Common myeloid progenitor, CD34-positive (primary cell): Measurements from ENCODE around the gene NBL1.
A peak's percentile ranks its signal among the peaks of the same experiment; 100 is the strongest.
"Not testable (repeated sequence)": the region's sequence is repeated elsewhere in the genome, so short reads cannot be mapped to it uniquely, and the experiment has no call there.

Experiments
- CTCF ChIA-PET: fragments of 350-600 bp; sonication (Branson Sonifier 250); formaldehyde crosslinking; loops from one replicate; lab custom pipeline; 2021; ENCODE audit warnings: antibody characterized with exemption; lab: Charles Lee
- POLR2A ChIA-PET: fragments of 350-600 bp; sonication (Branson Sonifier 250); formaldehyde crosslinking; loops from one replicate; lab custom pipeline; 2021; ENCODE audit warnings: antibody characterized with exemption; lab: Charles Lee
- DNase-seq, 3 donors: peaks; one replicate each; pipeline versions ENCODE4 v3.0.0 to v3.0.0-alpha.2; 2013
- H3K27ac ChIP-seq, 2 experiments: 1 replicate in 1 of 2; 2 replicates in 1 of 2; pipeline ENCODE4 v1.7.0; 2013; ENCODE audit warnings: inconsistent platforms in 2 of 2, low read length in 2 of 2, mild to moderate bottlenecking in 2 of 2, low read depth in 1 of 2, moderate library complexity in 1 of 2; ENCODE audit not compliant: severe bottlenecking in 2 of 2, insufficient read depth in 1 of 2, poor library complexity in 1 of 2
- H3K27me3 ChIP-seq, 5 experiments: replicated peaks in 2 of 5; 1 replicate in 3 of 5; 2 replicates in 2 of 5; pipeline versions ENCODE4 v1.6.1 to v1.7.0; 2013; ENCODE audit warnings: low read length in 4 of 5, mild to moderate bottlenecking in 2 of 5, moderate library complexity in 2 of 5, inconsistent platforms in 1 of 5; ENCODE audit not compliant: insufficient read depth in 5 of 5, control insufficient read depth in 4 of 5
- H3K36me3 ChIP-seq, 4 experiments: 1 replicate in 2 of 4; 2 replicates in 2 of 4; pipeline versions ENCODE4 v1.6.1 to v1.7.0; 2013; ENCODE audit warnings: low read length in 3 of 4, control low read depth in 1 of 4, mild to moderate bottlenecking in 1 of 4; ENCODE audit not compliant: control insufficient read depth in 4 of 4, insufficient read depth in 4 of 4
- H3K4me1 ChIP-seq, 4 experiments: 1 replicate in 3 of 4; 2 replicates in 1 of 4; pipeline versions ENCODE4 v1.6.1 to v1.7.1; 2013; ENCODE audit warnings: low read length in 3 of 4, mild to moderate bottlenecking in 3 of 4, control low read depth in 1 of 4, inconsistent platforms in 1 of 4, moderate library complexity in 1 of 4; ENCODE audit not compliant: control insufficient read depth in 4 of 4, insufficient read depth in 4 of 4; ENCODE audit errors: control extremely low read depth in 1 of 4
- H3K4me3 ChIP-seq, 7 experiments: 1 replicate in 4 of 7; 2 replicates in 3 of 7; pipeline versions ENCODE4 v1.5.1 to v1.7.0; 2013; ENCODE audit warnings: mild to moderate bottlenecking in 7 of 7, low read length in 6 of 7, moderate library complexity in 6 of 7, inconsistent platforms in 2 of 7, low read depth in 2 of 7, control low read depth in 1 of 7; ENCODE audit not compliant: insufficient read depth in 4 of 7, control insufficient read depth in 1 of 7; ENCODE audit errors: extremely low read depth in 1 of 7
- H3K9me3 ChIP-seq, 5 experiments: 1 replicate in 4 of 5; 2 replicates in 1 of 5; pipeline versions ENCODE4 v1.6.1 to v1.7.1; 2013; ENCODE audit warnings: low read length in 4 of 5, mild to moderate bottlenecking in 2 of 5, inconsistent platforms in 1 of 5, low read depth in 1 of 5, moderate library complexity in 1 of 5; ENCODE audit not compliant: control insufficient read depth in 4 of 5, insufficient read depth in 2 of 5; ENCODE audit errors: control extremely low read depth in 1 of 5
- WGBS: methylation state at CpG from one replicate; pipeline ENCODE4 v1.1.5; 2013; ENCODE audit not compliant: insufficient coverage; 5-methylcytosine and 5-hydroxymethylcytosine counted together

NBL1 gene

DNA sequence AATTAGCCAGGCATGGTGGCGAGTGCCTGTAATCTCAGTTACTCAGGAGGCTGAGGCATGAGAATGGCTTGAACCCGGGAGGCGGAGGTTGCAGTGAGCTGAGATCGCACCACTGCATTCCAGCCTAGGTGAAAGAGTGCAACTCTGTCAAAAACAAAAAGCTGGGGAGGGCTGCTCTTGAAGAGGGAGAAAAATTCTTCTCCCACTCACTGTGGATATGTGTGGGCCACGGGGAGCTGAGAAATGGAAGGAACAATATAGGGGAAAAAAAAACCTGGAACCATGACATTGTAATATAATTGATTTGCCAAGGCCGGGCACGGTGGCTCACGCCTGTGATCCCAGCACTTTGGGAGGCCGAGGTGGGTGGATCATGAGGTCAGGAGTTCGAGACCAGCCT, 7.4 kb upstream of the NBL1 start:
- H3K4me1 ChIP-seq, H3K36me3 ChIP-seq, H3K9me3 ChIP-seq, H3K27me3 ChIP-seq, H3K27ac ChIP-seq, CTCF ChIA-PET, H3K4me3 ChIP-seq, POLR2A ChIA-PET, DNase-seq: not testable (repeated sequence)
- 94% methylated on average over 4 of the region's 10 CpGs for WGBS

GRCh38 chr1:19637606-19638005, 6.5 kb upstream of the NBL1 start:
- H3K27me3 ChIP-seq = no peaks in the 10 kb centered on the region
- 81% methylated on average over 7 of the region's 10 CpGs for WGBS
- ChIA-PET POLR2A (no interaction called here), CTCF (interaction anchor here (1.2 to 2.3 kb wide), 2 partner anchors 32 to 281 kb away, joined by 3 to 6 read pairs; no protein-coding TSS in a partner anchor)
- no peak for DNase-seq
- no peaks in the 10 kb centered on the region for H3K9me3 ChIP-seq
- H3K36me3 ChIP-seq = no peaks in the 10 kb centered on the region
- H3K4me1 ChIP-seq = peaks cover 0 to 6% (median 2%) of the 10 kb centered on the region in 4 experiments
- H3K4me3 ChIP-seq = no peak overlapping the region
- no peak overlapping the region for H3K27ac ChIP-seq

DNA sequence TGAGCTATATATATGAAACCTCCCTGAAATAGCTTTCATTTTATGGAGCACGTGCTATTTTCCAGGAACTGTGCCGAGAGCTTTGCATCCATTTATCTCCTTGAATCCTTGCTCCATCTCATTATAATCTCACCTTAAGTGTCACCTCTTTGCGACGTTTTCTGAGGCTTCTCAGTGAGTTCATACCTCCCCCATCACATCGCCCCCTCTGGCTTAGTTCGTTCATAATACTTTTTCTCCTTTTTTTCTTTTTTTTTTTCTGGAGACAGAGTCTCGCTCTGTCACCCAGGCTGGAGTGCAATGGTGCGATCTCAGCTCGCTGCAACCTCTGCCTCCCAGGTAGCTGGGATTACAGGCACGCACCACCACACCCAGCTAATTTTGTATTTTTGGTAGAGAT, 4.9 kb upstream of the NBL1 start:
- DNase-seq, H3K27ac ChIP-seq, H3K9me3 ChIP-seq, H3K36me3 ChIP-seq, H3K4me3 ChIP-seq: not testable (repeated sequence)
- POLR2A ChIA-PET = interaction anchor here (0.7 kb wide), 1 partner anchor 33 kb away, joined by 3 read pairs; no protein-coding TSS in a partner anchor
- Histone ChIP-seq H3K4me1 (peaks cover 0 to 15% (median 10%) of the 10 kb centered on the region in 4 experiments), H3K27me3 (peaks cover 0 to 12% (median 0%) of the 10 kb centered on the region in 5 experiments)
- CTCF ChIA-PET = interaction anchor here (1.6 to 4.9 kb wide), 3 partner anchors 9 to 34 kb away, joined by 4 to 29 read pairs (median 6); no protein-coding TSS in a partner anchor
- 57% methylated on average over 6 of the region's 10 CpGs for WGBS

DNA sequence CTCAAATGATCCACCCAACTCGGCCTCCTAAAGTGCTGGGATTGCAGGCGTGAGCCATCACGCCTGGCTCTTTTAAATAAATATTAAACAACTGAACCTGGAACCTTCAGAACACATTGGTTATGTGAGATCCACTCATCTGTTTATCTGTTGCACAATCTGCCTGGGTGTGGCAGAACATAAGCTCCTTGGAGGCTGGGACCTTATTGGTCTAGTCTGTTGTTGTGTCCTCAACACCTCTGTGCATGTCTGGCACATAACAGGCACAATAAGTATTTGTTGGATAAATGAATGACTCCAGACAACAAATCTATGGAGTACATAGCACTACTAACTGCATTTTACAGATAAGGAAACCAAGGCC, 4.1 kb upstream of the NBL1 start:
- ChIA-PET POLR2A (no interaction called here), CTCF (interaction anchor here (0.9 to 4.9 kb wide), 4 partner anchors 8 to 37 kb away, joined by 4 to 29 read pairs (median 5); no protein-coding TSS in a partner anchor)
- no peak overlapping the region for H3K27ac ChIP-seq
- H3K36me3 ChIP-seq = no peaks in the 10 kb centered on the region
- H3K27me3 ChIP-seq = peaks cover 0 to 12% (median 0%) of the 10 kb centered on the region in 5 experiments
- DNase-seq = no peak
- H3K9me3 ChIP-seq = no peaks in the 10 kb centered on the region
- peaks cover 0 to 15% (median 13%) of the 10 kb centered on the region in 4 experiments for H3K4me1 ChIP-seq
- 100% methylated on average over 1 of the region's 3 CpGs for WGBS
- H3K4me3 ChIP-seq = no peak overlapping the region

- Histone ChIP-seq H3K27me3 (peaks cover 0 to 12% (median 0%) of the 10 kb centered on the region in 5 experiments), H3K4me1 (peaks cover 0 to 21% (median 20%) of the 10 kb centered on the region in 4 experiments), H3K4me3 (no peak overlapping the region), H3K36me3 (no peaks in the 10 kb centered on the region), H3K9me3 (no peaks in the 10 kb centered on the region), H3K27ac (no peak overlapping the region)
- ChIA-PET POLR2A (interaction anchor here (7.3 kb wide), 1 partner anchor 44 kb away, joined by 48 read pairs; a partner anchor contains a TSS), CTCF (interaction anchor here (0.9 to 4.9 kb wide), 5 partner anchors 11 to 153 kb away, joined by 5 to 29 read pairs (median 8); no protein-coding TSS in a partner anchor)
- DNase-seq = no peak
- WGBS = 51% methylated on average over 11 of the region's 14 CpGs
These were observed 3.5 kb upstream of the NBL1 start for GRCh38 chr1:19640363-19641316.

GRCh38 chr1:19643121-19643520, 990 bp upstream of the NBL1 start:
- 84% methylated on average over 6 of the region's 7 CpGs for WGBS
- H3K27ac ChIP-seq = no peak overlapping the region
- no peaks in the 10 kb centered on the region for H3K36me3 ChIP-seq
- DNase-seq = no peak
- CTCF ChIA-PET = interaction anchor here (0.9 to 1.5 kb wide), 3 partner anchors 29 to 61 kb away, joined by 3 to 4 read pairs (median 4); no protein-coding TSS in a partner anchor
- peaks cover 0 to 46% (median 42%) of the 10 kb centered on the region in 4 experiments for H3K4me1 ChIP-seq
- no peaks in the 10 kb centered on the region for H3K9me3 ChIP-seq
- H3K27me3 ChIP-seq = peaks cover 0 to 12% (median 0%) of the 10 kb centered on the region in 5 experiments
- POLR2A ChIA-PET = interaction anchor here (1.5 to 7.3 kb wide), 2 partner anchors 14 to 46 kb away, joined by 3 to 48 read pairs; a partner anchor contains a TSS
- peak overlapping the region in 5 of 7 experiments; percentile 60 to 89 (median 76) for H3K4me3 ChIP-seq
